HG03469 (cell line): ENCODE results near the gene NRBP1.
"Not testable (repeated sequence)": the region's sequence is repeated elsewhere in the genome, so short reads cannot be mapped to it uniquely, and the experiment has no call there.

Experiments used
- ATAC-seq: cut with Tn5 transposase; IDR thresholded peaks from one replicate; pipeline ENCODE4 v1.9.1; 2021; ENCODE audit warnings: mild to moderate bottlenecking, moderate library complexity, moderate number of reproducible peaks; ENCODE audit not compliant: unreplicated experiment

The NRBP1 gene

DNA sequence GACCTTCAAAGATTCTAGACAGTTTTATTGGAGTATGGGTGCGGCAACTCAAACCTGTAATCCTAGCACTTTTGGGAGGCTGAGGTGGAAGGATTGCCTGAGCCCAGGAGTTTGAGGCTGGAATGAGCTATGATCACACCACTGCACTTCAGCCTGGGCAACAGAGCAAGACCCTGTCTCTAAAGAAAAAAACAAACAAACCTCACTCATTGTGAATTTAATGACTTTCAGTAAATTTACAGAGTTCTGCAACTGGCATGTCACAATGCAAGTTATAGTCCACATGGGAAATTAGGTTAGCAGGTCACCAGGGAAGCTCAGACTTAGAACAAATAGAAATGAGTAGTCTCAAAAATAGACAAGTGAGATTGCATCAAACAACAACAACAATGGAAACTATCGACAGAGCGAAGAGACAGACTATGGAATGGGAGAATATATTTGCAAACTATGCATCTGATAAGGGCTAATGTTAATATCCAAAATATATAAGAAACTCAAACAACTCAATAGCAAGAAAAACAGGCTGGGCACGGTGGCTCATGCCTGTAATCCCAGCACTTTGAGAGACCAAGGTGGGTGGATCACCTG, 6.7 kb upstream of the NRBP1 start:
- no peak for ATAC-seq

DNA sequence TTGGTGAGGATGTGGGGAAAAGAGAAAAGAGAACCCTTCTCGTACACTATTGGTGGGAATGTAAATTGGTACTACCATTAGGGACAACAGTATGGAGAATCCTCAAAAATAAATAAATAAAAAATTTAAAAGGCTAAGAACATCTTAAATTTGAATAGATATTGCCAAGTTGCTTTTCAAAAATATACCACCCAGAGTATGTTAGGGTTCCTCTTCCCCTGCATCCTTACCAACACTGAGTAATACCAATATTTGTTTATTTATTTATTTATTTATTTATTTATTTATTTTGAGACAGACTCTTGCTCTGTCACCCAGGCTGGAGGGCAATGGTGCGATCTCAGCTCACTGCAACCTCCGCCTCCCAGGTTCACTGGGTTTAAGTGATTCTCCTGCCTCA, 5.5 kb upstream of the NRBP1 start:
- no peak for ATAC-seq

DNA sequence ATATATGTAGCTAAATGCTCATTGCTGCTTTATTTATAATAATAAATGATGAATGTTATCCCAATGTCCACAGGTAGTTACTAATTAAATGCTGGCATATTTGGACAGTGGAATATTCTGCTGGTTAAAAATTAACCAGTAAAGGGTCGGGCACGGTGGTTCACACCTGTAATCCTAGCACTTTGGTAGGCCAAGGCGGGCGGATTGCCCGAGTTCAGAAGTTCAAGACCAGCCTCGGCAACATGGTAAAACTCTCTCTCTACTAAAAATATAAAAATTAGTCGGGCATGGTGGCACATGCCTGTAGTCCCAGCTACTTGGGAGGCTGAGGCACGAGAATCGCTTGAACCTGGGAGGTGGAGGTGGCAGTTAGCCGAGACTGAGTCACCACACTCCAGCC, 3.4 kb upstream of the NRBP1 start:
- ATAC-seq, result not testable (repeated sequence)

DNA sequence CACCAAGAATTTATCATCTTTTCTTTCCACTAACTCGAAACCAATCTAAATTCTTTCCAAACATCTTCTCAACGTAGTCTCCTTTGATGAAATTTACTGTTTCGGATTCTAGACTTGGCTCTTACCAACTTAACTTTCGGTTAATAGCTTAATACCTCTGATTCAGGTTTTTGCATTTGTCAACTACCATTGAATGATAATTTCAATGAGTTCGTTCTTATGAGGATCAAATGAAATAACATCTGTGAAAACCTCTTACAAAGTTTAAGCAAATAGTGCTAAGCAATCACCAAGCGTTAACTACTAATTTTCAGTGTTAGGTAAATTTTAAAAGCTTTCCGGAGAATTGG, 593 bp upstream of the NRBP1 start:
- no peak for ATAC-seq

DNA sequence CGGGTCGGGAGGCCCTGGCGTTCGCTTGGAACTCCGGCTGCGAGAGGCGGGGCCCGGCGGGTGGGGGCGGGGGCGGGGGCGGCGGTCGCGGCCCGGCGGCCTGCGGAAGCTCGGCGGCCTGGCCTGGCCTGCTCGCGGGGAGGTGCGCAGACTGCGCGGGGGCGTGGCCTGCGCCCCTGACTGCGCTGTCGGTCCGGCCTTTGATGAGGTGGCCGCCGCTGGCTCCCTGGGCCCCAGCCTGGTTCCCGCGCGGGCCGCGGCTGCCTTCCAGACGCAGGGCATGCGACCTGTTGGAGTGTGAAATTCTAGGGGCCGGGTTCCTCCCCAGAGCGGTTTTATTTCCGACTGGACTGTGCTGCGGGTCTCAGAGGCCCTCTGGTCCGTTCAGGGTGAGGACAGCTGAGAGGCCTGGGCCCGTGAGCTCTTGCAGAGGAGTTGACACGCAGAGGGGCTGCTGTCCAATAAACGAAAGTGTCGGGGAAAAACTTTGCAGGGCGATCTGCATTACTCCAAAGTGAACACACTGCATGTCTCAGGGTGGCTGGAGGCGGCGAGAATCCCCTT, 629 bp downstream of the NRBP1 start:
- ATAC-seq, result peak; percentile 55

DNA sequence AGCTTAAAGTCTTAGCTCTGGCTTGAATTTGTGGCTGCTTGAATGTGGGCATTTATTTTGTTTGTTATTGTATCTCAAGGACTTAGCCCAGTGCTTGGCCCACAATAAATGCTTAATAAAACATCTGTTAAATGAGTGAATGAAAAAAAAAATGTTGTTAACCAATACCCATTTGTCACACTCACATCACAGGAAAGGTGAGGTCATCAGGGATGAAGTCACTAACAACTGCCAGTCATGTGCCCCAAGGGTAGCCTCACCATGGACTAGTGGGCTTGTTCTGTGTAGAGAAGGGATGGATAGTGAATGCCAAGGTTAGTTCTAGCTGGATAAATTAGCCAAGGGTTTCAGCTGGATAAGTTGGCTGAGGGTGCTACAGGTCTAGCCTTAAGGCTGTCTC, 3.0 kb downstream of the NRBP1 start:
- ATAC-seq, result no peak

DNA sequence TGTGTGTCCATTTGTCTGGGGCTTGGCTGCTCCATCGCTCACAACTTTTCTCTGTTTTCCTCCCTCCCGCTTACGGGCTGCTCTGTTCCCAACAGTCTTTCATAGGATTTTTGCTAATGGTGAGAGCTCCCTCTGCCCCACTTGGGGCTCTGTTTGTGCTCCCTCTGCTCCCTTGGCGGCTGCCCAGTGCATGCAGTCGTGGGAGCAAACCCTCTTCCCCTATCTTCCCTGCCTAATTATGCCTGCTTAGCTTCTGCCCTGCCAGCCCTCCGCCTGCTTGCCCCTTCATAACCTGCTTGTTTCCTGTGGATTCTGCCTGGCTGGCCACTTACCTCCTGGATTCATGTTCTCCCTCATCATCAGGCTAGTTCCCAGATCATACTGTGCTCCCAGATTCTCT, 7.2 kb downstream of the NRBP1 start:
- ATAC-seq, result no peak

DNA sequence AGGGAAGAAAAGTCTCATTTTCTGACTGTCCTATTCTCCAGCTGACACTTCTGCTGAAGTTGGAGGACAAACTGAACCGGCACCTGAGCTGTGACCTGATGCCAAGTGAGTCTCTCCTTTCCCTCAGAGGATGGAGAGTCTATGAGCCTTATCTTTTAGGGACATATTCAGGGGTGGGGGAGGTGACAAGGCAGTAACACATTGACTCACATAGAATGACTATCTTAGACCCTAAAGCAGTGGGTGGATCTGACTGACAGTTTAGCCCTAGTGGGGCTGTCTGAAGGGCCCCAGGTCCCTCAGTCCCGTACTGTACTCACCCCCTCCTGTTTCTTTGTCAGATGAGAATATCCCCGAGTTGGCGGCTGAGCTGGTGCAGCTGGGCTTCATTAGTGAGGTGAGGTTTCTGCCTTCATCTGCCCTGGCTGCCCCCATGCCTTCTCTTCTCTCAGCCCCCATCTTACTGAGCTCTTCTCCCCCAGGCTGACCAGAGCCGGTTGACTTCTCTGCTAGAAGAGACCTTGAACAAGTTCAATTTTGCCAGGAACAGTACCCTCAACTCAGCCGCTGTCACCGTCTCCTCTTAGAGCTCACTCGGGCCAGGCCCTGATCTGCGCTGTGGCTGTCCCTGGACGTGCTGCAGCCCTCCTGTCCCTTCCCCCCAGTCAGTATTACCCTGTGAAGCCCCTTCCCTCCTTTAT, 12.9 kb downstream of the NRBP1 start:
- ATAC-seq, result no peak

DNA sequence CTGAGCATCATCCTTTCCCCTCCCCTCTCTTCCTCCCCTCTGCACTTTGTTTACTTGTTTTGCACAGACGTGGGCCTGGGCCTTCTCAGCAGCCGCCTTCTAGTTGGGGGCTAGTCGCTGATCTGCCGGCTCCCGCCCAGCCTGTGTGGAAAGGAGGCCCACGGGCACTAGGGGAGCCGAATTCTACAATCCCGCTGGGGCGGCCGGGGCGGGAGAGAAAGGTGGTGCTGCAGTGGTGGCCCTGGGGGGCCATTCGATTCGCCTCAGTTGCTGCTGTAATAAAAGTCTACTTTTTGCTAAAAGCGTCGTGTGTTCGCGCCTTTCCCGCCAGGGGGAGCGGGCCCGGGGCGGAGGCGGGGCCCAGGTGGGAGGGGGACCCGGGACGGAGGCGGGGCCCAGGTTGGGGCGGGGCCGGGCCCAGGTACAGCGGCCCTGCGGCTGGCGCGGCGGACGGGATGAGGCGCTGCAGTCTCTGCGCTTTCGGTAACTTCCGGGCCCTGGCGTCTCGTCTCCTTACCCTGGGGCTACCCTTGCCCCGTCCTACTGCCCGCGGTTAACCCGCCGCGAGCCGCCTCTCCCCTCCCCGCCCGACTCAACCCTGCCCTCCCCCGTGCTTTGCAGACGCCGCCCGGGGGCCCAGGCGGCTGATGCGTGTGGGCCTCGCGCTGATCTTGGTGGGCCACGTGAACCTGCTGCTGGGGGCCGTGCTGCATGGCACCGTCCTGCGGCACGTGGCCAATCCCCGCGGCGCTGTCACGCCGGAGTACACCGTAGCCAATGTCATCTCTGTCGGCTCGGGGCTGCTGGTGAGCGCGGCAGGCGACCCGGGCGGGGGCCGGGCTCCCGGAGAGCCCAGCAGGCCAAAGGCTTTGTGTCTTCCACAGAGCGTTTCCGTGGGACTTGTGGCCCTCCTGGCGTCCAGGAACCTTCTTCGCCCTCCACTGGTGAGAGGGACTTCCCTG, 13.8 kb downstream of the NRBP1 start, which contains the start of gene KRTCAP3:
Gene KRTCAP3 (plus strand): TSS at position 424 of the 962 bp plus-strand sequence. CDS start 32 bp downstream, at position 456.
- no peak for ATAC-seq

DNA sequence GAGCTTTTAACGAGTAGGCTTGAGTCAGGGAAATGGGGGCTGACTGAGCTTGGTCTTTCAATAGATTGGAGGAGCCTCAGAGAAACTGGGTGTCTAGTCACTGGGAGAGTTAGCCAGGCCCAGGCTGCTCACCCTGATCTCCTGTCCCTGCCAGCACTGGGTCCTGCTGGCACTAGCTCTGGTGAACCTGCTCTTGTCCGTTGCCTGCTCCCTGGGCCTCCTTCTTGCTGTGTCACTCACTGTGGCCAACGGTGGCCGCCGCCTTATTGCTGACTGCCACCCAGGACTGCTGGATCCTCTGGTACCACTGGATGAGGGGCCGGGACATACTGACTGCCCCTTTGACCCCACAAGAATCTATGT, 14.5 kb downstream of the NRBP1 start:
- no peak for ATAC-seq

DNA sequence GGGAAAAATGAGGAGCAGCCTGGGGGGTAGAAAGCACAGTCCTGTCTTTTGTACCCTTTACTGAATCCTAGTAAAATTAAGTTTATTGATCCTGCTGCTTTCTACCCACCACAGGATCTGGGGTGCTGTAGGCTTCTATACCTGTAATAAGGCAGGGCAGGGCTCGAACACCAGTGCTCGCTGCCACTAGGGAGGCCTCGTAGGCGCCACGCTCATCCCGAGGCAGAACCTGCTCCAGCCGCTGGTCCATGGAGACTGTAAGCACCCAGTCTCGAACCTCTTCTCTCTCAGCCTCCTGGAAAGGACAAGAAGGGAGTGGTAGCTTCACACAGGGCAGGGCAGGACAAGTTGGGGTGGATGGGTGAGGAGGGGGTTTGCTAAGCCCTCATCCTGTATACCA, 16.7 kb downstream of the NRBP1 start:
- no peak for ATAC-seq

DNA sequence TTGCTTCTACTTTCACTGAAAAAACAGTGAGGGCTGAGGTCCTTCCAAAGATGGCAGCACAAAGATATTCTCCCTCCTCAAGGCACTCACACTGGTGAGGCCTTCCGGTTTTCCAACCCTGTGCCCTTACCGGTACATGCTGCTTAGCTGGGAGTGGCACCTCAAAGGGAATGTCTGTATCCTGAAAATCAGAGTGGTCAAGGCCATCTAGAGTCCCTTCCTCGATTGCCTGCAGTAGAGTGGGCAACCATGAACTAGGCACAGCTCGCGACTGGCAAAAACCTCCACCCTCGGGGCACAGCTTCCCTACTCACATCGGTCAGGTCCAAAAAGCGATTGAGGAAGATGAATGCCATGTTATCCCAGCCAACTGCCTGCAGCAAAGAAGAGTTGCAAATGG, 17.2 kb downstream of the NRBP1 start:
- no peak for ATAC-seq

DNA sequence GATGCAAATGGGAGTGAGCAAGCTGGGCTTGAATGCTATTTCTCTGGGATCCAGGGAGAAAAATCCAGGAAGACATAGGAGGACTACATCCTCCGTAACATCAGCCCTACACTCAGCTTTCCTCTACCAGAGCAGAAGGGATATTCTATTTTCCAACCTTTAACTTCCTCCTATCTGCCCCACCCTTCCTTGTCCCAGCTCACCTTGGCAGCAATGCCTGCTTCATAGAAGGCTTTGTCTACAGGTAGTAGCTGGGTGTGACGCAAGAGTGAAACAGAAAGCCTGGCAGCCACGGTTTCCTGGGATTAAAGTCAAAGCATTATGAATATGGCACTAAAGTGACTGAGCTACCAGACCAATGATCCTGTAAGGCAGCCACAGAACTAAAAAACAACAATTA, 17.6 kb downstream of the NRBP1 start:
- no peak for ATAC-seq

DNA sequence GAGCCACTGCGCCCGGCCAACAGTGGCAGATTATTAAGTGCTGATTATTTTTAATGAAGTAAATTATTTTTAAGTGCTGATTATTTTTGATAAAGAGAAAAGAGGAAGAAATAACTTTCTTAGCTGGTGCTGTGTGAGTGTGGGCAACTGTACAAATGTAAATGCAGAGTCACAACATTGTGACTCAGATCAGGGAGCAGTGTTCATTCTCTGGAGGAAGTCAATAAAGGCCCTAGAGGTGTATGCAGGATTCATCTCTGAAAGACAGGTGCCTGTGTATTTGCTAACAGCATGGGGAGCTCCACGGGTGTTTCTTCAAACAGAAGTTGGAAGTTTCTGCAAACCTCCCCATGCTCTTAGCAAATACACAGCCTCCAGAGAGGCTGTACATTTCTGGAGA, 19.9 kb downstream of the NRBP1 start:
- ATAC-seq, result no peak

DNA sequence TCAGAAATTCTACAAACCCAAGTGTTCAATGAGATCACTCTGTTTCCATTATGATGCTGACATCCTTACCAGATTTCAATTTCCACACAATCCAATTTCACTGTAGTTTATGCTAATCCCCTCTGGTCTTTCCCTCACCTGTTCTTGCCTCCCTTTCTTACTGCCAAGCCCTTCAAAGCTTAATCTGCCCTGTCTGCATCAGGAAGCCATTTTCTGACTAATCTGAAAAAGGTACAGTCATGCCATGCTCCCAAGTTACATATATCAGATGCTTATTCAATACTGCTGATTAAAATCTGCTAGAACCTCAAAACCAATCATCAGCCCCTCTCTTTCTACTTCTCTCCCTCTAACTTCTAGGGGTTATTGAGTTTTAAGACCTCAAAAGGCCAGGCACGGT, 22.7 kb downstream of the NRBP1 start:
- no peak for ATAC-seq

DNA sequence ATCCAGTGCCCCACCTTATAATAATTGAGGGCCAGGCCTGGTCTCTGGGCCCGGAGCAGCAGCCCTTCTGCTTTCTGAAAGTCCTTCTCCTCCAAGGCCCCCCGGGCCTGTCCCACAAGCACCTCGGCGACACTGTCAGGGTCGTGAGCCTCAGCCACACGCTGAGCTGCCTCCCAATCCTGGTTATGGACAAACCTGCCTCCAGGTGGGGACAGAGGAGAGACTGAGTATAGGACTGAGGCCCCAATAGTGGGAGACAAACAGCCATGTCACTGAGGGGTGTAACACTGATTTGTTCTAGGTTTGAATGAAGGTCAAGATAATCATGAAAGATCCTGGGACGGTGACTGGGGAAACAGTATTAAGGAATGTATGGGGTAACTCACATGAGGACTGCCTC, 25.5 kb downstream of the NRBP1 start:
- no peak for ATAC-seq

DNA sequence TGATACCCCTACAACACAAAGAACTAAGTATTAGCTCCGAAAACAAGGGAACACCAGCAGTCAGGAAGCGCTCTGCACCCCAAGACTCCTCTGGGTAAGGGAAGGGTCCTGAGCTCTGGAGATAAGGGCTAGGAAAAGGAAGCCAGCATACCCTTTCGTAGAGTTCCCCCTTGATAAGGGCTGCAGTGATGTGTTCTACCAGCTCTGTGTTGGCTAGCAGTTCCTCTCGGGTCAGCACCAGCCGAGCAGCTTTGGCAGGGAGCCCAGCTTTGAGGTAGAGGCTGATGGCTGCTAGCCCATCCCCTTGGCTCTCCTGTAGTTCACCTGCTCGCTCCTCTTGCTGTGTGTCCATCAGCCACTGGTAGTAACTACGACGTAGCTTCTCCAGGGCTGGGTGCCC, 32.7 kb downstream of the NRBP1 start:
- no peak for ATAC-seq

DNA sequence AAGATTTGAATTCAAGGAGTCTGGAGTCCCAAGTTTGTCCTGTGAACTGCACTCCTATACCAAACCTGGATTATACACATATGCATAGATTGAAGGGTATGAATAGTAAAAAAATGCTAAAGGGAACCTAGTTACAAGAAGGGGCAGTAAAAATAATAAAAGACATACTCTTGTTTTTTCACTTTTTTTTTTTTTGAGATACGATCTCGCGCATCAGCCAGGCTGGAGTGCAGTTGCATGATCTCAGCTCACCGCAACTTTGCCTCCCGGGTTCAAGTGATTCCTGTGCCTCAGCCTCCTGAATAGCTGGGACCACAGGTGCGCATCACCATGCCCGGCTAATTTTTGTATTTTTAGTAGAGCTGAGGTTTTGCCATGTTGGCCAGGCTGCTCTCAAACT, 36.0 kb downstream of the NRBP1 start:
- ATAC-seq, result no peak

DNA sequence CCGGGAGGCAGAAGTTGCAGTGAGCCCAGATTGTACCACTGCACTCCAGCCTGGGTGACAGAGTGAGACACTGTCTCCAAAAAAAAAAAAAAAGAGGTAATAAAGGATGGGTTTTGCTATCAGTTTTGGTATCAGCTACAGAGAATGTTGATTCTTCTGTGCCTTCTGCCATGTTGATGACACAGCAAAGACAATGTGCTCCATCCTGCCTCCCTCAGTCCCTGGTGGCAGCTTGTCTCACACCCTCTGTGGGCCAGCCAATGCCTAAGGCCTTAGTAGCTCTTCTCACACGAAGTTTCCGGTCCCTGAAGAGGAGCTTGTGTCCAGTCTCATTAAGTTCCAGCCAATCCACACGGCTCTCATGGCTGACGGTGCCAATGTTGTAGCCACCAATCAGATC, 43.5 kb downstream of the NRBP1 start:
- ATAC-seq, result no peak

DNA sequence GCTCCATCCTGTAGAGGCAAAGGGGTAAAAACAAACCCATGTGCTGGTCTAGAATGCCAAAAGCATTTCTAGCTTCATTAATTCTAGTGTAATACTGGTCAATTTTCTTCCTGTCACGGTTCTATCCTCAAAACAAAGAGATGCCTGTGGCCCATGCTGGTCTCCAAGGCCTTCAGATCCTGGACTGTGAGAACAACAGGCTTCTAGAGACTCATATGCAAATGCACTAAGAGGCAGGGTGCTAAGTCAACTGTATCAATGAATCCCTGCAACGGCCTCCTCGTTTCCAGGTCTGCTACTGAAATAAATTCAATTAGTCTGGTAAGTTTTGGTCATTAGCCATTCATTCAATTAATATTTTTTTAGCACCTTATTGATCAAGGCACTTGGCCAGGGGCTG, 57.1 kb downstream of the NRBP1 start:
- no peak for ATAC-seq

DNA sequence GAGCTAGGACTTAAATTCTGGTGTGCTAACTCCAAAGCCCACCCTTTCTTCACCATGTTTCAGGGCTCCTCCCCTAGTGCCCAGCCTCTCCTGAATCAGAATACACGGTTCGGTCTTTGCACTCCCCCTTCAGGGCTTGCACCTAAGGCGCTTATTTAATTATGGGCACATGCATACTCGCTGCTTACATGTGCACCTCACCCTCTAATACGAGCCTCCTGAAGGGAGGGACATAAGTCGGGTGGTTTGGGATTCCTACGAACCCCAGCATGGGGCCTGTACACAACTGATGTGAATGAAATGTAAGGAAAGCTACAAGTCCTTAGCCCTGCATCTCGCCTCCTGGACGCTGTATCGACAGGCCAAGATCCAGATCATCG, 60.7 kb downstream of the NRBP1 start:
- no peak for ATAC-seq
